Uterus (tissue), 2 donors: ENCODE results near the gene GNAT2.

Experiments
- CTCF ChIP-seq, 4 experiments: fragments of 200-600 bp in 2 of 4; fragments of 450-650 bp in 2 of 4; sonication (generic) in 2 of 4; IDR thresholded peaks; one replicate each; pipeline ENCODE4 v1.5.1; 2016 to 2019; ENCODE audit warnings: antibody characterized with exemption in 4 of 4, mild to moderate bottlenecking in 2 of 4, moderate library complexity in 1 of 4
- POLR2A ChIP-seq, 2 donors: fragments of 450-650 bp; IDR thresholded peaks; one replicate each; pipeline ENCODE4 v1.6.1; 2016; ENCODE audit warnings: antibody characterized with exemption in 2 of 2, mild to moderate bottlenecking in 1 of 2, moderate library complexity in 1 of 2

GRCh38 chr1:109569323-109569722 lies 50.1 kb downstream of the GNAT2 start:
- TF ChIP-seq CTCF (IDR thresholded peaks at IDR 0.05) (no peak), POLR2A (IDR thresholded peaks at IDR 0.05) (no peak)
